ENCODE measurements around the gene DNAH10.

DNA sequence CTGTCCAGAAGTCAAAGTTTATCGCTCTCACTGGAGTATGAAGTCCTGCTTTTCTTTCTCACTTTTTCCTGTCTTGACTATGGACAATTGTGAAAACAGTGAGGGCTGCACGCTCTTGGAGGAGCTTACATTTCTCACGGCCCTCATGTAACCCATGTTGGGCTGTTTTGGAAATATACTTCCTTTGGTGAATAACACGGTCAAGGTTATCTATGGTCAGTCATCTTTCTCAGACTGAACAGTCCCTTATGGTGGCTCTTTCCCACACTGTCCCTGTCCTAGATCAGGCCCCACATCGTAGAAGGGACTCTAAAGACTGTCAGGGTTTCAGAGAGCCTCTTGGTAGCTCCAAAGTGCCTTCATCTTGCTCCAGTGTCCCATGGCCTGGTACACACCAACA lies 203.3 kb downstream of the DNAH10 start:
- TF ChIP-seq, protein P1, sequence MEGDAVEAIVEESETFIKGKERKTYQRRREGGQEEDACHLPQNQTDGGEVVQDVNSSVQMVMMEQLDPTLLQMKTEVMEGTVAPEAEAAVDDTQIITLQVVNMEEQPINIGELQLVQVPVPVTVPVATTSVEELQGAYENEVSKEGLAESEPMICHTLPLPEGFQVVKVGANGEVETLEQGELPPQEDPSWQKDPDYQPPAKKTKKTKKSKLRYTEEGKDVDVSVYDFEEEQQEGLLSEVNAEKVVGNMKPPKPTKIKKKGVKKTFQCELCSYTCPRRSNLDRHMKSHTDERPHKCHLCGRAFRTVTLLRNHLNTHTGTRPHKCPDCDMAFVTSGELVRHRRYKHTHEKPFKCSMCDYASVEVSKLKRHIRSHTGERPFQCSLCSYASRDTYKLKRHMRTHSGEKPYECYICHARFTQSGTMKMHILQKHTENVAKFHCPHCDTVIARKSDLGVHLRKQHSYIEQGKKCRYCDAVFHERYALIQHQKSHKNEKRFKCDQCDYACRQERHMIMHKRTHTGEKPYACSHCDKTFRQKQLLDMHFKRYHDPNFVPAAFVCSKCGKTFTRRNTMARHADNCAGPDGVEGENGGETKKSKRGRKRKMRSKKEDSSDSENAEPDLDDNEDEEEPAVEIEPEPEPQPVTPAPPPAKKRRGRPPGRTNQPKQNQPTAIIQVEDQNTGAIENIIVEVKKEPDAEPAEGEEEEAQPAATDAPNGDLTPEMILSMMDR (IDR thresholded peaks at IDR 0.05), result no peak
- no peak for TF ChIP-seq POLR2A (IDR thresholded peaks at IDR 0.05)
